B cell (primary cell): ENCODE results near the gene LRBA. TPM values are rescaled to one million over a fixed set of nuclear protein-coding genes. Genes with fewer than 3 reads are reported as not detected.

Experiments
- ATAC-seq: fragments of 200-7000 bp; cut with Tn5 transposase; one replicate; pipeline ENCODE4 v1.10.0; 2021; ENCODE audit warnings: low read depth, mild to moderate bottlenecking, moderate number of reproducible peaks, moderate library complexity
- CTCF ChIA-PET: fragments of 350-600 bp; sonication (Branson Sonifier 250); formaldehyde crosslinking; loops from one replicate; lab custom pipeline; 2021; ENCODE audit warnings: antibody characterized with exemption, inconsistent platforms; lab: Charles Lee
- POLR2A ChIA-PET: fragments of 350-600 bp; sonication (Branson Sonifier 250); formaldehyde crosslinking; loops from one replicate; lab custom pipeline; 2021; ENCODE audit warnings: antibody characterized with exemption; lab: Charles Lee
- DNase-seq: peaks from one replicate; pipeline ENCODE4 v3.0.0; 2013
- H2AFZ ChIP-seq: 2 replicates; pipeline ENCODE4 v1.6.1; 2012; ENCODE audit warnings: mild to moderate bottlenecking, low read depth, low read length; ENCODE audit not compliant: insufficient read depth, poor library complexity, severe bottlenecking
- H3K27ac ChIP-seq, 2 donors: 1 replicate in 1 of 2; 2 replicates in 1 of 2; pipeline ENCODE4 v1.5.1; 2012 to 2013; ENCODE audit warnings: low read length in 2 of 2, mild to moderate bottlenecking in 2 of 2, moderate library complexity in 1 of 2
- H3K27me3 ChIP-seq, 4 experiments: fragments of 200-600 bp in 1 of 4; sonication (generic) in 1 of 4; replicated peaks in 1 of 4; 1 replicate in 2 of 4; 2 replicates in 2 of 4; pipeline versions ENCODE4 v1.6.1 to v1.7.0; 2013 to 2016; ENCODE audit warnings: low read length in 3 of 4, mild to moderate bottlenecking in 2 of 4, mixed read lengths in 1 of 4, moderate library complexity in 1 of 4; ENCODE audit not compliant: insufficient read depth in 4 of 4, control insufficient read depth in 3 of 4; ENCODE audit errors: control extremely low read depth in 1 of 4
- H3K36me3 ChIP-seq, 2 experiments: replicated peaks in 1 of 2; 1 replicate in 1 of 2; 2 replicates in 1 of 2; pipeline versions ENCODE4 v1.6.1 to v1.7.1; 2013; ENCODE audit warnings: low read length in 1 of 2; ENCODE audit not compliant: insufficient read depth in 2 of 2, control insufficient read depth in 1 of 2; ENCODE audit errors: control extremely low read depth in 1 of 2, extremely low read depth in 1 of 2
- H3K4me1 ChIP-seq, 2 donors: fragments of 200-600 bp in 1 of 2; sonication (generic) in 1 of 2; 1 replicate in 1 of 2; 2 replicates in 1 of 2; pipeline versions ENCODE4 v1.5.1 to v1.6.1; 2013 to 2017; ENCODE audit warnings: low read length in 2 of 2; ENCODE audit not compliant: control insufficient read depth in 2 of 2, insufficient read depth in 2 of 2
- H3K4me2 ChIP-seq: replicated peaks from 2 replicates; pipeline ENCODE3; 2012; ENCODE audit warnings: mild to moderate bottlenecking, low read depth, low read length; ENCODE audit not compliant: poor library complexity, severe bottlenecking
- H3K4me3 ChIP-seq, 5 experiments: fragments of 200-600 bp in 1 of 5; sonication (generic) in 1 of 5; 1 replicate in 3 of 5; 2 replicates in 2 of 5; pipeline versions ENCODE4 v1.5.1 to v1.7.0; 2011 to 2016; ENCODE audit warnings: low read length in 4 of 5, mild to moderate bottlenecking in 4 of 5, low read depth in 2 of 5, control low read depth in 1 of 5, moderate library complexity in 1 of 5; ENCODE audit not compliant: insufficient read depth in 1 of 5; ENCODE audit errors: control extremely low read depth in 1 of 5, extremely low read depth in 1 of 5
- H3K79me2 ChIP-seq: fragments of 200-600 bp; sonication (generic); one replicate; pipeline ENCODE4 v1.6.0; 2016; ENCODE audit warnings: low read length; ENCODE audit not compliant: control insufficient read depth, insufficient read depth
- H3K9ac ChIP-seq: fragments of 200-600 bp; sonication (generic); 2 replicates; pipeline ENCODE4 v1.6.1; 2017; ENCODE audit warnings: mild to moderate bottlenecking, low read length, moderate library complexity
- H3K9me3 ChIP-seq, 3 donors: one replicate each; pipeline versions ENCODE4 v1.6.1 to v1.7.1; 2013; ENCODE audit warnings: low read length in 2 of 3; ENCODE audit not compliant: control insufficient read depth in 2 of 3, insufficient read depth in 1 of 3; ENCODE audit errors: control extremely low read depth in 1 of 3
- H4K20me1 ChIP-seq: 2 replicates; pipeline ENCODE4 v1.6.0; 2012; ENCODE audit warnings: mild to moderate bottlenecking, low read length; ENCODE audit not compliant: insufficient read depth, control insufficient read depth, poor library complexity, severe bottlenecking
- H3K27ac Mint-ChIP-seq: one replicate; pipeline ENCODE4 v1.8.0; 2021; ENCODE audit warnings: mixed read lengths
- H3K27me3 Mint-ChIP-seq: one replicate; pipeline ENCODE4 v1.8.0; 2021; ENCODE audit warnings: mixed read lengths
- H3K4me1 Mint-ChIP-seq: one replicate; pipeline ENCODE4 v1.8.0; 2021; ENCODE audit warnings: mixed read lengths
- H3K4me3 Mint-ChIP-seq: one replicate; pipeline ENCODE4 v1.8.0; 2021; ENCODE audit warnings: mixed read lengths
- H3K9me3 Mint-ChIP-seq: one replicate; pipeline ENCODE4 v1.8.0; 2022; ENCODE audit warnings: mixed read lengths; ENCODE audit not compliant: insufficient read depth
- CTCF ChIP-seq: fragments of 200-600 bp; IDR thresholded peaks from one replicate; pipeline ENCODE4 v1.8.0; 2022; ENCODE audit warnings: antibody characterized with exemption, mild to moderate bottlenecking
- EZH2 ChIP-seq: IDR thresholded peaks from 2 replicates; pipeline ENCODE4 v1.6.1; 2012; ENCODE audit warnings: borderline replicate concordance, low read depth, mild to moderate bottlenecking, moderate library complexity, low read length; ENCODE audit not compliant: insufficient read depth, poor library complexity, severe bottlenecking
- WGBS: methylation state at CpG from one replicate; pipeline ENCODE4 v1.1.5; 2013; ENCODE audit warnings: missing lambda C conversion rate; ENCODE audit not compliant: insufficient coverage; 5-methylcytosine and 5-hydroxymethylcytosine counted together
- intact Hi-C: fragments of 100-400 bp; cut with micrococcal nuclease; formaldehyde crosslinking; loops from one replicate; pipeline ENCODE4 v1.10.0; 2022
- polyA plus RNA-seq: library from polyadenylated mRNA; depleted of rRNA; stranded (reverse); fragments of >200 nt; gene quantifications from 2 replicates; pipeline ENCODE4 v1.2.3, GENCODE V29; 2012
- total RNA-seq, 2 donors: library from RNA; stranded (reverse); fragments of 120-200 nt in 1 of 2; gene quantifications; 1 replicate in 1 of 2; 2 replicates in 1 of 2; pipeline versions ENCODE4 v1.2.3 to v1.2.4, GENCODE V29; 2013 to 2022

The LRBA gene
- total and polyA plus RNA-seq, 2 donors (not counting 1 experiment from before 2014, with no cell fraction given), result 17.5 to 86.7 TPM

DNA sequence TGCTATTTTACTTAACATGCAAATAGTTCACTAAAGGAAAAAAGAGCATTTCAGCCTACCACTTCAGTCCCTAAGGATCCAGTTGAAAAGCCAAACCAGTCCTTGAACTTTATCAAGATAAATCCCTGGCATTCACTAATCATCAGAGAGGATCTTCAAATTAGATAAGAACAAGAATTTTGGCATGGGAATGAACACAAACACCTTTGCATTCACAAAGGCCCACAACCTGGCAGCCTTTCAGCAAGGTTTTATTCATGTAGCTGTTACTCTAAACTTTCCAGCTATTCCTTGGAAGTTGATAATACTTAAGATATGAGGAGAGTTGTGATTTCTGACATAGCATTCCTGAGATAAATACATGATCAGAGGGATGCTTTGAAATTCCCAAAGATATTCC is 193.4 kb downstream of the LRBA start:
- DNase-seq, result no peak
- Mint-ChIP-seq H3K27me3 (no peaks in the 10 kb centered on the region), H3K27ac (no peak overlapping the region), H3K4me3 (no peak overlapping the region), H3K9me3 (no peaks in the 10 kb centered on the region), H3K4me1 (peaks cover 11% of the 10 kb centered on the region)
- Histone ChIP-seq H3K79me2 (peaks cover 6% of the 10 kb centered on the region), H3K4me2 (no peak overlapping the region), H4K20me1 (no peaks in the 10 kb centered on the region), H2AFZ (no peak overlapping the region), H3K9ac (no peak overlapping the region), H3K27me3 (no peaks in the 10 kb centered on the region), H3K9me3 (no peaks in the 10 kb centered on the region), H3K4me1 (peaks cover 4 to 8% of the 10 kb centered on the region in 2 donors), H3K36me3 (peaks cover 0 to 11% of the 10 kb centered on the region in 2 experiments), H3K27ac (no peak overlapping the region), H3K4me3 (no peak overlapping the region)
- no peak for TF ChIP-seq CTCF
- no peak for TF ChIP-seq EZH2
- intact Hi-C loops, result no loop called here
- ChIA-PET POLR2A (no interaction called here), CTCF (no interaction called here)
- no peak for ATAC-seq

DNA sequence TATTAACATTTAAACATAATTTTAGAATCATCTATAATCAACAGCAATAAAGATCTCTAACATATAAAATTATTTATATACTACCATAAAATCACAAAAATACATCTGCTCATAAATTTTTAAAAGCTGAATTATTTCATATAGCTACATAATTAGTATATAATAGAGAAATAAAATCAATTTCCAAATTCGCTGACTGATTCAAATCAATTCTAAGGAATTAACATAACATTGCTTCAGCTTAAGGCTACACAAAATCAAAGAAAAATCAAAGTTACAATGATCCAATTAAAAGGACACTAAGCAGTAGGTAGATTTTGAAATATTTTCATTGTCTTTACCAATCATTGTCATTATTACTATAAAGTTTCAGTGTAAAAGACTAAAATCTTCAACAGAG is 194.7 kb downstream of the LRBA start:
- no peak for DNase-seq
- CTCF ChIA-PET, result no interaction called here
- Histone ChIP-seq H3K9me3 (no peaks in the 10 kb centered on the region), H3K4me2 (no peak overlapping the region), H3K79me2 (peaks cover under 1% of the 10 kb centered on the region), H2AFZ (no peak overlapping the region), H3K27ac (no peak overlapping the region), H3K9ac (no peak overlapping the region), H3K36me3 (peaks cover 0 to 6% of the 10 kb centered on the region in 2 experiments), H3K4me1 (peaks cover 0 to 2% of the 10 kb centered on the region in 2 donors), H4K20me1 (no peaks in the 10 kb centered on the region), H3K27me3 (no peaks in the 10 kb centered on the region), H3K4me3 (no peak overlapping the region)
- no peak overlapping the region for H3K4me3 Mint-ChIP-seq
- intact Hi-C loops, result no loop called here
- H3K9me3 Mint-ChIP-seq, result no peaks in the 10 kb centered on the region
- WGBS, result no CpG with 5 or more reads among the region's 1 CpG
- POLR2A ChIA-PET, result no interaction called here
- peaks cover 5% of the 10 kb centered on the region for H3K4me1 Mint-ChIP-seq
- ATAC-seq, result no peak
- H3K27ac Mint-ChIP-seq, result no peak overlapping the region
- TF ChIP-seq EZH2 (no peak), CTCF (no peak)
- no peaks in the 10 kb centered on the region for H3K27me3 Mint-ChIP-seq
